Ishikawa (cell line): ENCODE measurements around the gene EPHA7.

Source experiments
- CEBPB ChIP-seq: IDR thresholded peaks from 2 replicates; pipeline ENCODE4 v1.6.1; 2012
- CREB1 ChIP-seq: IDR thresholded peaks from 2 replicates; pipeline ENCODE4 v1.6.1; 2012; ENCODE audit warnings: low read depth
- EP300 ChIP-seq: IDR thresholded peaks from 2 replicates; pipeline ENCODE4 v1.6.1; 2012; ENCODE audit warnings: borderline replicate concordance
- FOXM1 ChIP-seq: IDR thresholded peaks from 2 replicates; pipeline ENCODE4 v1.6.1; 2012; ENCODE audit warnings: low read depth, borderline replicate concordance
- MAX ChIP-seq: IDR thresholded peaks from 2 replicates; pipeline ENCODE4 v1.6.1; 2012
- NFIC ChIP-seq: IDR thresholded peaks from 2 replicates; pipeline ENCODE4 v1.6.1; 2012
- RAD21 ChIP-seq: IDR thresholded peaks from 2 replicates; pipeline ENCODE4 v1.6.1; 2012; ENCODE audit warnings: low read depth
- REST ChIP-seq: IDR thresholded peaks from 2 replicates; pipeline ENCODE4 v1.6.1; 2012; ENCODE audit warnings: low read depth, mild to moderate bottlenecking
- TAF1 ChIP-seq: IDR thresholded peaks from 2 replicates; pipeline ENCODE4 v1.6.1; 2012; ENCODE audit warnings: low read depth, mild to moderate bottlenecking
- TCF12 ChIP-seq: IDR thresholded peaks from 2 replicates; pipeline ENCODE4 v1.6.1; 2012; ENCODE audit warnings: low read depth
- TEAD4 ChIP-seq: IDR thresholded peaks from 2 replicates; pipeline ENCODE4 v1.6.1; 2012
- YY1 ChIP-seq: IDR thresholded peaks from 2 replicates; pipeline ENCODE4 v1.6.1; 2012; ENCODE audit warnings: low read depth

DNA sequence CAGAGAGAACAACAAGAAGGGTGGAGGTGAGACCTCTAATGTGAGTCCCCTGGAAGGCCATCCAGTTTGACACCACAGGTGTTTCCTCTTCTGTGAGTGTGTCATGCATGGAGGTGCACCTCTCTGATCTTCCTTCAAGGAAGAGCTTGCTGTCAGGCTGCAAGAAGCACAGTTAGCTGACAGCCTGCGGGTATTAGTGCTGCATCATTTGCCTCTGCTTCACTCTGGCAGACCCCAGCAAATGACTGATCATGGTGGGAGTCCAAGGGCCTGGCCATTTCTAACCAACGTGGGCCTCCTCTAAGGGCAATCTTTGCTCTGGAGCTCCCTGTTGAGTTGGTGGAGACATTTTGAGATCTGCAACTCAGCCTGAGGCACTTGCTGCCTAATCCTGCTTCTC lies 206.3 kb downstream of the EPHA7 start:
- no peak for TF ChIP-seq RAD21
- TF ChIP-seq TCF12: no peak
- no peak for TF ChIP-seq CEBPB
- no peak for TF ChIP-seq YY1
- TF ChIP-seq TEAD4: no peak
- TF ChIP-seq CREB1: no peak
- TF ChIP-seq MAX: no peak
- no peak for TF ChIP-seq EP300
- no peak for TF ChIP-seq REST
- TF ChIP-seq TAF1: no peak
- TF ChIP-seq FOXM1: no peak
- TF ChIP-seq NFIC: no peak
